ENCODE data around the gene CDH5. TPM values are rescaled to one million over a fixed set of nuclear protein-coding genes. Genes with fewer than 3 reads are reported as not detected.

The CDH5 gene
- total and polyA plus RNA-seq, 2 of the 8 experiments (the other 6 are each of a cell fraction or from before 2014, with no cell fraction given), result 0.32 TPM

- H3K4me1 ChIP-seq (replicated peaks in 1 of 4; ENCODE audit: control insufficient read depth in 3 of 4, insufficient read depth in 4 of 4, low read length in 3 of 4), result peaks cover 0 to 12% (median 8%) of the 10 kb centered on the region in 4 experiments; a peak in 6 of 7 replicates
- no peak overlapping the region for H3K56ac ChIP-seq (replicated peaks; ENCODE audit: insufficient read length, low read depth, low read length)
- peak overlapping the region; percentile 66; the same call in 1 of the 2 replicates for H2BK15ac ChIP-seq (ENCODE audit: low read length)
- FAIRE-seq, result no peak
- no peaks in the 10 kb centered on the region for H3K36me3 ChIP-seq (ENCODE audit: control insufficient read depth in 2 of 4, insufficient read depth in 4 of 4, low read length in 3 of 4)
- no peak for DNase-seq (ENCODE audit: low read depth in 1 of 2, low spot score in 2 of 2)
- 81% methylated on average over 12 of the region's 12 CpGs; no CpG with 5 or more reads in 1 of the 2 experiments for WGBS, 2 experiments (ENCODE audit: extremely low coverage in 1 of 2, insufficient coverage in 1 of 2, insufficient read length in 1 of 2, insufficient replicate concordance in 2 of 2, low coverage in 1 of 2, low lambda C conversion rate in 2 of 2, missing lambda C conversion rate in 1 of 2)
- H2BK12ac ChIP-seq (ENCODE audit: low read depth, low read length), result no peak overlapping the region
- no peaks in the 10 kb centered on the region for H3K9me3 ChIP-seq (ENCODE audit: insufficient read depth in 2 of 2, low read depth in 1 of 2, low read length in 1 of 2)
- H4K91ac ChIP-seq (replicated peaks; ENCODE audit: insufficient read length, low read length), result peak overlapping the region; percentile 44
- H3K4me2 ChIP-seq (ENCODE audit: insufficient read depth in 1 of 2, low read depth in 2 of 2, low read length in 2 of 2), result no peak overlapping the region
- no peaks in the 10 kb centered on the region for H3K23me2 ChIP-seq (ENCODE audit: low read depth, low read length)
- H2BK20ac ChIP-seq (ENCODE audit: low read length), result no peak overlapping the region
- H4K20me1 ChIP-seq (replicated peaks in 1 of 2; ENCODE audit: control insufficient read depth in 1 of 2, insufficient read depth in 2 of 2, low read length in 2 of 2), result no peaks in the 10 kb centered on the region
- H3K4ac ChIP-seq (replicated peaks; ENCODE audit: insufficient read length, low read depth, low read length), result peak overlapping the region; percentile 45
- H4K8ac ChIP-seq (ENCODE audit: extremely low read depth, insufficient read depth, low read length), result no peak overlapping the region
- H3K27me3 ChIP-seq (replicated peaks in 1 of 4; ENCODE audit: control insufficient read depth in 3 of 4, extremely low read depth in 1 of 4, insufficient read depth in 3 of 4, low read length in 3 of 4), result peaks cover 0 to 3% (median 0%) of the 10 kb centered on the region in 4 experiments; a peak in 1 of 7 replicates
- H2BK5ac ChIP-seq (ENCODE audit: low read depth, low read length), result no peak overlapping the region; the same call in 1 of the 2 replicates
- ChIA-PET POLR2A (ENCODE audit: partially characterized antibody) (no interaction called here), CTCF (ENCODE audit: partially characterized antibody) (interaction anchor here (0.8 to 1.4 kb wide), 2 partner anchors 16 to 116 kb away, joined by 3 read pairs; no protein-coding TSS in a partner anchor)
- no peaks in the 10 kb centered on the region for H3K79me2 ChIP-seq (ENCODE audit: control insufficient read depth in 1 of 2, insufficient read depth in 2 of 2, low read length in 2 of 2)
- H2BK120ac ChIP-seq (replicated peaks; ENCODE audit: low read depth, low read length), result no peak overlapping the region
- no peak overlapping the region for H3K23ac ChIP-seq (ENCODE audit: insufficient read length)
- H3K27ac ChIP-seq (ENCODE audit: low read depth, low read length), result no peak overlapping the region
- H2AK5ac ChIP-seq (ENCODE audit: low read depth, low read length), result no peak overlapping the region; the same call in 1 of the 2 replicates
- no peak overlapping the region for H3K9ac ChIP-seq (replicated peaks in 1 of 4; ENCODE audit: extremely low read depth in 1 of 4, low read depth in 3 of 4, low read length in 3 of 4)
- no peak overlapping the region for H3K4me3 ChIP-seq (ENCODE audit: extremely low read depth in 1 of 4, insufficient read depth in 2 of 4, low read depth in 3 of 4, low read length in 4 of 4)
- no peak overlapping the region for H4K5ac ChIP-seq (ENCODE audit: insufficient read length, low read depth, low read length)
- no peak overlapping the region for H3K18ac ChIP-seq (ENCODE audit: extremely low read depth, low read length)
- no peak overlapping the region for H2AFZ ChIP-seq (ENCODE audit: low read length)
- peak; percentile 86; the same call in 1 of the 2 replicates for TF ChIP-seq KDM1A (IDR thresholded peaks at IDR 0.05; ENCODE audit: borderline replicate concordance, low read length)
- no peak for TF ChIP-seq EGR1 (IDR thresholded peaks at IDR 0.05; ENCODE audit: borderline replicate concordance, low read depth, low read length)
- H3K79me1 ChIP-seq (ENCODE audit: low read depth, low read length), result no peaks in the 10 kb centered on the region
- H3K14ac ChIP-seq (ENCODE audit: insufficient read length), result no peak overlapping the region
Observed at GRCh38 chr16:66360624-66361324, 5.7 kb upstream of the CDH5 start.
